ENCODE data around the gene PRKN.

PRKN gene

GRCh38 chr6:161622779-161623178 is 1104.8 kb downstream of the PRKN start:
- DNase-seq, result no peak

- no peak for DNase-seq
Observed at GRCh38 chr6:161618831-161619454, 1108.6 kb downstream of the PRKN start.

GRCh38 chr6:161613711-161614110 is 1113.9 kb downstream of the PRKN start:
- DNase-seq, result no peak

GRCh38 chr6:161608771-161609170 is 1118.8 kb downstream of the PRKN start:
- no peak for DNase-seq

GRCh38 chr6:161607696-161608297 is 1119.8 kb downstream of the PRKN start:
- DNase-seq, result no peak

- no peak for DNase-seq
Observed at GRCh38 chr6:161602359-161602758, 1125.2 kb downstream of the PRKN start.

- no peak for DNase-seq
Observed at GRCh38 chr6:161598896-161599295, 1128.7 kb downstream of the PRKN start.

- no peak for DNase-seq
Observed at GRCh38 chr6:161596807-161597520, 1130.6 kb downstream of the PRKN start.

GRCh38 chr6:161594412-161594811 is 1133.2 kb downstream of the PRKN start:
- DNase-seq, result no peak

- no peak for DNase-seq
Observed at GRCh38 chr6:161590961-161591627, 1136.5 kb downstream of the PRKN start.

GRCh38 chr6:161586887-161587286 is 1140.7 kb downstream of the PRKN start:
- no peak for DNase-seq

- no peak for DNase-seq
Observed at GRCh38 chr6:161584621-161585340, 1142.8 kb downstream of the PRKN start.

- no peak for DNase-seq
Observed at GRCh38 chr6:161584051-161584450, 1143.5 kb downstream of the PRKN start.

- DNase-seq, result no peak
Observed at GRCh38 chr6:161583584-161583983, 1144.0 kb downstream of the PRKN start.

- no peak for DNase-seq
Observed at GRCh38 chr6:161578478-161578877, 1149.1 kb downstream of the PRKN start.

- no peak for DNase-seq
Observed at GRCh38 chr6:161575523-161576254, 1151.9 kb downstream of the PRKN start.

- no peak for DNase-seq
Observed at GRCh38 chr6:161568885-161569456, 1158.6 kb downstream of the PRKN start.

- no peak for DNase-seq
Observed at GRCh38 chr6:161564952-161565351, 1162.6 kb downstream of the PRKN start.

GRCh38 chr6:161561908-161562307 is 1165.7 kb downstream of the PRKN start:
- no peak for DNase-seq

GRCh38 chr6:161557333-161558107 is 1170.0 kb downstream of the PRKN start:
- no peak for DNase-seq

- DNase-seq, result no peak
Observed at GRCh38 chr6:161554883-161555282, 1172.7 kb downstream of the PRKN start.

Measured in CD4-positive, alpha-beta T cell treated with Interleukin-4 for 4 hours (primary cell).